ENCODE data around the gene ZNF804A.

The ZNF804A gene

GRCh38 chr2:184654945-184655344 is 56.6 kb downstream of the ZNF804A start:
- TF ChIP-seq, protein P1, sequence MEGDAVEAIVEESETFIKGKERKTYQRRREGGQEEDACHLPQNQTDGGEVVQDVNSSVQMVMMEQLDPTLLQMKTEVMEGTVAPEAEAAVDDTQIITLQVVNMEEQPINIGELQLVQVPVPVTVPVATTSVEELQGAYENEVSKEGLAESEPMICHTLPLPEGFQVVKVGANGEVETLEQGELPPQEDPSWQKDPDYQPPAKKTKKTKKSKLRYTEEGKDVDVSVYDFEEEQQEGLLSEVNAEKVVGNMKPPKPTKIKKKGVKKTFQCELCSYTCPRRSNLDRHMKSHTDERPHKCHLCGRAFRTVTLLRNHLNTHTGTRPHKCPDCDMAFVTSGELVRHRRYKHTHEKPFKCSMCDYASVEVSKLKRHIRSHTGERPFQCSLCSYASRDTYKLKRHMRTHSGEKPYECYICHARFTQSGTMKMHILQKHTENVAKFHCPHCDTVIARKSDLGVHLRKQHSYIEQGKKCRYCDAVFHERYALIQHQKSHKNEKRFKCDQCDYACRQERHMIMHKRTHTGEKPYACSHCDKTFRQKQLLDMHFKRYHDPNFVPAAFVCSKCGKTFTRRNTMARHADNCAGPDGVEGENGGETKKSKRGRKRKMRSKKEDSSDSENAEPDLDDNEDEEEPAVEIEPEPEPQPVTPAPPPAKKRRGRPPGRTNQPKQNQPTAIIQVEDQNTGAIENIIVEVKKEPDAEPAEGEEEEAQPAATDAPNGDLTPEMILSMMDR (IDR thresholded peaks at IDR 0.05; ENCODE audit: low read depth, low read length, poor library complexity, severe bottlenecking): no peak
- TF ChIP-seq EZH2phosphoT487 (IDR thresholded peaks at IDR 0.05; ENCODE audit: borderline replicate concordance, low read length): no peak
- Histone ChIP-seq H3F3A (ENCODE audit: control insufficient read depth, insufficient read depth) (no peaks in the 10 kb centered on the region), H3K9me2 (replicated peaks; ENCODE audit: control insufficient read depth, low read length) (no peaks in the 10 kb centered on the region), H3K79me2 (ENCODE audit: control insufficient read depth, low read length) (no peaks in the 10 kb centered on the region), H3K9me3 (ENCODE audit: control insufficient read depth, insufficient read depth, low read length) (no peaks in the 10 kb centered on the region), H3K27ac (ENCODE audit: low read depth, low read length) (no peak overlapping the region), H3K27me3 (ENCODE audit: control insufficient read depth, low read length) (no peaks in the 10 kb centered on the region), H3K36me3 (ENCODE audit: control insufficient read depth, low read length) (no peaks in the 10 kb centered on the region), H3K4me1 (ENCODE audit: control insufficient read depth, low read length) (no peaks in the 10 kb centered on the region), H4K20me1 (ENCODE audit: control insufficient read depth, insufficient read depth, low read depth, low read length) (no peaks in the 10 kb centered on the region), H3K4me3 (ENCODE audit: low read length) (no peak overlapping the region), H3K4me2 (ENCODE audit: low read length) (no peak overlapping the region)

DNA sequence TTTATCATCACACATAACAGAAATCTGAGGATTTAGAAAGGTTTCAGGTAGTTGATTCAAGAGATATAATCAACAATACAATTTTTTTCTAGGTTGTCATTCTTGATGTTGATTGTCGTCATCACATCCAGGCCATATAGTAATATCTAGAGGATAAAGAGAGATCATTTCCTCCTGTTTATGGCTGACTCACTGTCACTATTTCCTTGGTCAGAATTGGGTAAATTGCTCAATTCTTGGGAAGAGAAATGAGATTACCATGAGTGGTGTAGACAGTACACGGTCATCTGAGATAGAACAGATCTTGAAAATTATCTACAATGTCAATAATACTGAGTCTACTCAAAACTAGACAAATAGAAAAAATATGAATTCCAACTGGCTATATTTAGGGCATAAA is 78.8 kb downstream of the ZNF804A start:
- Histone ChIP-seq H3K4me3 (ENCODE audit: low read length) (no peak overlapping the region), H3K79me2 (ENCODE audit: control insufficient read depth, low read length) (no peaks in the 10 kb centered on the region), H3K9me3 (ENCODE audit: control insufficient read depth, insufficient read depth, low read length) (peaks cover 13% of the 10 kb centered on the region; the same call in 1 of the 2 replicates), H3K27ac (ENCODE audit: low read depth, low read length) (no peak overlapping the region), H3F3A (ENCODE audit: control insufficient read depth, insufficient read depth) (no peaks in the 10 kb centered on the region), H3K9me2 (replicated peaks; ENCODE audit: control insufficient read depth, low read length) (no peaks in the 10 kb centered on the region), H3K4me2 (ENCODE audit: low read length) (no peak overlapping the region), H3K36me3 (ENCODE audit: control insufficient read depth, low read length) (no peaks in the 10 kb centered on the region), H4K20me1 (ENCODE audit: control insufficient read depth, insufficient read depth, low read depth, low read length) (no peaks in the 10 kb centered on the region), H3K27me3 (ENCODE audit: control insufficient read depth, low read length) (no peaks in the 10 kb centered on the region), H3K4me1 (ENCODE audit: control insufficient read depth, low read length) (no peaks in the 10 kb centered on the region)
- TF ChIP-seq EZH2phosphoT487 (IDR thresholded peaks at IDR 0.05; ENCODE audit: borderline replicate concordance, low read length): no peak
- TF ChIP-seq, protein P1 (IDR thresholded peaks at IDR 0.05; ENCODE audit: low read depth, low read length, poor library complexity, severe bottlenecking): no peak

- Histone ChIP-seq H3K36me3 (ENCODE audit: control insufficient read depth, low read length) (no peaks in the 10 kb centered on the region), H3K9me2 (replicated peaks; ENCODE audit: control insufficient read depth, low read length) (no peaks in the 10 kb centered on the region), H3F3A (ENCODE audit: control insufficient read depth, insufficient read depth) (no peaks in the 10 kb centered on the region), H3K4me2 (ENCODE audit: low read length) (no peak overlapping the region), H3K9me3 (ENCODE audit: control insufficient read depth, insufficient read depth, low read length) (peaks cover 13% of the 10 kb centered on the region; the same call in 1 of the 2 replicates), H3K27ac (ENCODE audit: low read depth, low read length) (no peak overlapping the region), H3K4me1 (ENCODE audit: control insufficient read depth, low read length) (no peaks in the 10 kb centered on the region), H3K27me3 (ENCODE audit: control insufficient read depth, low read length) (no peaks in the 10 kb centered on the region), H4K20me1 (ENCODE audit: control insufficient read depth, insufficient read depth, low read depth, low read length) (no peaks in the 10 kb centered on the region), H3K79me2 (ENCODE audit: control insufficient read depth, low read length) (no peaks in the 10 kb centered on the region), H3K4me3 (ENCODE audit: low read length) (no peak overlapping the region)
- TF ChIP-seq, protein P1 (IDR thresholded peaks at IDR 0.05; ENCODE audit: low read depth, low read length, poor library complexity, severe bottlenecking): no peak
Observed at GRCh38 chr2:184679219-184680018, 81.1 kb downstream of the ZNF804A start.
